Fibroblast of upper back skin (primary cell): ENCODE data around the gene F3.
"Not testable (repeated sequence)": the region's sequence is repeated elsewhere in the genome, so short reads cannot be mapped to it uniquely, and the experiment has no call there.

ENCODE experiments used
- DNase-seq: peaks from one replicate; pipeline ENCODE4 v3.0.0-alpha.2; 2013

The F3 gene

GRCh38 chr1:94541246-94542087 is at the start of gene F3:
Gene F3 (minus strand): TSS chr1:94541759. CDS start chr1:94541636, 123 bp downstream.
- peak; percentile 84 for DNase-seq

GRCh38 chr1:94590203-94591137 is 48.9 kb upstream of the F3 start:
- DNase-seq: peak; percentile 18

GRCh38 chr1:94589728-94590127 is 48.2 kb upstream of the F3 start:
- no peak for DNase-seq

GRCh38 chr1:94582565-94582964 is 41.0 kb upstream of the F3 start:
- no peak for DNase-seq

GRCh38 chr1:94580367-94581115 is 39.0 kb upstream of the F3 start:
- DNase-seq: peak; percentile 52

GRCh38 chr1:94579876-94580294 is 38.3 kb upstream of the F3 start:
- DNase-seq: peak; percentile 99

- peak; percentile 86 for DNase-seq
Measured at GRCh38 chr1:94578856-94579255, 37.3 kb upstream of the F3 start.

GRCh38 chr1:94573917-94574316 is 32.4 kb upstream of the F3 start:
- peak; percentile 6 for DNase-seq

- no peak for DNase-seq
Measured at GRCh38 chr1:94572780-94573179, 31.2 kb upstream of the F3 start.

GRCh38 chr1:94570965-94571364 is 29.4 kb upstream of the F3 start:
- DNase-seq: not testable (repeated sequence)

GRCh38 chr1:94568806-94569205 is 27.2 kb upstream of the F3 start:
- DNase-seq: not testable (repeated sequence)

GRCh38 chr1:94567975-94568607 is 26.5 kb upstream of the F3 start:
- DNase-seq: not testable (repeated sequence)

- not testable (repeated sequence) for DNase-seq
Measured at GRCh38 chr1:94566436-94566835, 24.9 kb upstream of the F3 start.

GRCh38 chr1:94565901-94566300 is 24.3 kb upstream of the F3 start:
- DNase-seq: no peak

GRCh38 chr1:94562519-94563260 is 21.1 kb upstream of the F3 start:
- DNase-seq: no peak

- peak; percentile 38 for DNase-seq
Measured at GRCh38 chr1:94560333-94560732, 18.8 kb upstream of the F3 start.

- no peak for DNase-seq
Measured at GRCh38 chr1:94559921-94560320, 18.4 kb upstream of the F3 start.

- DNase-seq: no peak
Measured at GRCh38 chr1:94555091-94555490, 13.5 kb upstream of the F3 start.

- DNase-seq: no peak
Measured at GRCh38 chr1:94554580-94554979, 13.0 kb upstream of the F3 start.

- no peak for DNase-seq
Measured at GRCh38 chr1:94553931-94554330, 12.4 kb upstream of the F3 start.

- no peak for DNase-seq
Measured at GRCh38 chr1:94553323-94553730, 11.8 kb upstream of the F3 start.
